Neural progenitor cell (in vitro differentiated cells): ENCODE data around the gene MBD4.

ENCODE experiments used
- EZH2 ChIP-seq: fragments of 200-600 bp; sonication (generic); IDR thresholded peaks from 2 replicates; pipeline ENCODE4 v1.6.1; 2017; ENCODE audit warnings: antibody characterized with exemption, mild to moderate bottlenecking, moderate library complexity
- TF ChIP-seq, protein P1 (sequence below): fragments of 200-600 bp; sonication (generic); IDR thresholded peaks from 2 replicates; pipeline ENCODE4 v1.5.1; 2017; ENCODE audit warnings: antibody characterized with exemption, mild to moderate bottlenecking

- TF ChIP-seq, protein P1, sequence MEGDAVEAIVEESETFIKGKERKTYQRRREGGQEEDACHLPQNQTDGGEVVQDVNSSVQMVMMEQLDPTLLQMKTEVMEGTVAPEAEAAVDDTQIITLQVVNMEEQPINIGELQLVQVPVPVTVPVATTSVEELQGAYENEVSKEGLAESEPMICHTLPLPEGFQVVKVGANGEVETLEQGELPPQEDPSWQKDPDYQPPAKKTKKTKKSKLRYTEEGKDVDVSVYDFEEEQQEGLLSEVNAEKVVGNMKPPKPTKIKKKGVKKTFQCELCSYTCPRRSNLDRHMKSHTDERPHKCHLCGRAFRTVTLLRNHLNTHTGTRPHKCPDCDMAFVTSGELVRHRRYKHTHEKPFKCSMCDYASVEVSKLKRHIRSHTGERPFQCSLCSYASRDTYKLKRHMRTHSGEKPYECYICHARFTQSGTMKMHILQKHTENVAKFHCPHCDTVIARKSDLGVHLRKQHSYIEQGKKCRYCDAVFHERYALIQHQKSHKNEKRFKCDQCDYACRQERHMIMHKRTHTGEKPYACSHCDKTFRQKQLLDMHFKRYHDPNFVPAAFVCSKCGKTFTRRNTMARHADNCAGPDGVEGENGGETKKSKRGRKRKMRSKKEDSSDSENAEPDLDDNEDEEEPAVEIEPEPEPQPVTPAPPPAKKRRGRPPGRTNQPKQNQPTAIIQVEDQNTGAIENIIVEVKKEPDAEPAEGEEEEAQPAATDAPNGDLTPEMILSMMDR: no peak
- TF ChIP-seq EZH2: no peak
These were observed 1.5 kb upstream of the MBD4 start for GRCh38 chr3:129441215-129441614.
